HG03280 (cell line): ENCODE results near the gene C19orf25.
A peak's percentile ranks its signal among the peaks of the same experiment; 100 is the strongest.
"Not testable (repeated sequence)": the region's sequence is repeated elsewhere in the genome, so short reads cannot be mapped to it uniquely, and the experiment has no call there.

Experiments used
- ATAC-seq: cut with Tn5 transposase; IDR thresholded peaks from one replicate; pipeline ENCODE4 v1.9.1; 2021; ENCODE audit warnings: mild to moderate bottlenecking, moderate library complexity; ENCODE audit not compliant: unreplicated experiment

C19orf25 gene

DNA sequence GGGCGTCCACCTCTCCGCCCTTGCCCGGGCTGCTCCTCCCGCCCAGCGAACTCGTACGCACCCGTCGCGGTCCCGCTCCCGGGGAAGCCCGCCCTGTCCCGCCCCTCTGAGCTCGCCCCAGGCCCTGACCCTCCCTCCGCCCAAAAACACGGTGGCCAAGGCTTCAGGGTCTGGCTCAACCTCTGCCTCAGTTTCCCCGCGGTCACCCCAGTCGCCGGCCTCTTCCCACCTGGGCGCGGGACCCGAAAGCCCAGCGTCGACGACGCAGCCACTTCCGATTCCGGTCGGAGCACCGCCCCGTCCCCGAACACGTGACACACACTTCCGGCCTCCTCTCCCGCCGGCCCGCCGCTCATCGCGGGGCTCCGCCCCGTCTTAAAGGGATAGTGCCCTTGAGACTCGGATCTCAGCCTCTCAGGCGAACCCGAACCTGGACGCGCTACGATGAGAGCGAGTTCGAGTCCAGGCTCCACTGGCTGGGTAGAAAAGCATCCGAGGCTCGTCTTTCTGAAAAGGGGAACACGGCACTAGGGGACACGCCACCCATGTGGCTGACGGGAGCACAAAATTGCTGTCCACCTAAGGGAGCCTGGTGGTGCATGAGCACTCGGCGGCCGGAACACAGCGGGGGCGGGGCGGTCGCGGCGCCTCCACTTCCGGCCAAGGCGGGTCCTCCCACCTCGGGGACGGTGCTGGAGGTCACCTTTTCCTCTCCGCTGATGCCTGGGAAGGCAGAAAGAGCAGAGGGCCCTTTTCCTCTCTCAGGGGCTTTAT is at the start of gene C19orf25:
C19orf25 (minus strand) TSS at position 282 of the 774 bp plus-strand sequence. CDS start 312 bp downstream, outside the sequence.
- ATAC-seq = peak; percentile 90

- no peak for ATAC-seq
Measured at GRCh38 chr19:1527650-1528309, 48.8 kb upstream of the C19orf25 start.

DNA sequence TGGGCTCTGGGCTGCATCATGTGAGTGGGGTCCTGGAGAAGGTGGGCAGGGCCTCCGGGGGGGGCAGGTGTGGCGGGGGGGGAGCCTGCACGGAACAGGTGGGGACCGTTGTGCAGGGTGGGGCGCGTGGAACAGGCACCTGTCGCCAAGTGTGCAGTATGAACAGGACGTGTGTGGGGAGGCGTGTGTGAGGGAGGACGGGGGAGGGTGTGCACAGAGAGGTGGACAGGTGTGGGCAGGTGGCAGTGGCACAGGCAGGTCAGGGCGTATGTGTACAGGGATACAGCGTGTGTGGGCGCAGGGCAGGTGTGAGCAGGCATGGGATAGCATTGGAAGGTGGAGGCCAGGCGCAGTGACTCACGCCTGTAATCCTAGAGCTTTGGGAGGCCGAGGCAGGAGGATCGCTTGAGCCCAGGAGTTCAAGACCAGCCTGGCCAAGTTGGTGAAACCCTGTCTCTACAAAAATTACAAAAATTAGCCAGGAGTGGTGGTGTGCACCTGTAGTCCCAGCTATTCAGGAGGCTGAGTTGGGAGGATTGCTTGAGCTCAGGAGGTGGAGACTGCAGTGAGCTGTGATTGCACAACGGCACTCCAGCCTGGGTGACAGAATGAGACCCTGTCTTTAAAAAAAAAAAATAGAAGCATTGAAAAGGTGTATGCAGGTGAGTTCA is 48.1 kb upstream of the C19orf25 start:
- ATAC-seq = no peak

DNA sequence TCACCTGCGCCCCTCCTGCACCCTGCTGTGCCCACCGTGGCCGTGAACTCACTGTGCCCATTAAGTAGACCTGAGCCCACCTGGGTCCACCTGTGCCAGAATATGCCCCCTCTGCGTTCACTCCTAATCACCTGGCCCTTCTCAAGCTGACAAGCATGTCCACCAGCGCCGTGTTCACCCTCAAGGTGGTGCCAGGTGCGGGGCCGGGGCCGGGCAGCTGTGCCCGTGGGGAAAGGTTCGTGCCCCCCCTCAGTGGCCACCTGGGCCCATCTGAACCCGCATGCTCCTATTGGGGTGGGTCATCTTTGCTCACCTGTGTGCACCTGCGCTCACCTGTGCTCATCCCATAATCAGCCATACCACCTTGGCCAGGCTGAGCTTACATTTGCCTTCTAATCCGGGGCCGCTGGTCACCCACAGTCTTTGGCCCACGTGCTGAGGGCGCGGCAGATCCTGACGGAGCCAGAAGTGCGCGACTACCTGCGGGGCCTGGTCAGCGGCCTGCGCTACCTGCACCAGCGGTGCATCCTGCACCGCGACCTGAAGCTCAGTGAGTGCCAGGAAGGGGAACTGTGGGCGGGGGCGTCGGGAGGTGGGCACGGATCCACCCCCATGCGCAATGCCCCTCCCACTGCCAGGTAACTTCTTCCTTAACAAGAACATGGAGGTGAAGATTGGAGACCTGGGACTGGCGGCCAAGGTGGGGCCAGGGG is 47.2 kb upstream of the C19orf25 start:
- ATAC-seq = no peak

- no peak for ATAC-seq
Measured at GRCh38 chr19:1525343-1525742, 46.3 kb upstream of the C19orf25 start.

GRCh38 chr19:1524972-1525325 is 45.9 kb upstream of the C19orf25 start:
- no peak for ATAC-seq

DNA sequence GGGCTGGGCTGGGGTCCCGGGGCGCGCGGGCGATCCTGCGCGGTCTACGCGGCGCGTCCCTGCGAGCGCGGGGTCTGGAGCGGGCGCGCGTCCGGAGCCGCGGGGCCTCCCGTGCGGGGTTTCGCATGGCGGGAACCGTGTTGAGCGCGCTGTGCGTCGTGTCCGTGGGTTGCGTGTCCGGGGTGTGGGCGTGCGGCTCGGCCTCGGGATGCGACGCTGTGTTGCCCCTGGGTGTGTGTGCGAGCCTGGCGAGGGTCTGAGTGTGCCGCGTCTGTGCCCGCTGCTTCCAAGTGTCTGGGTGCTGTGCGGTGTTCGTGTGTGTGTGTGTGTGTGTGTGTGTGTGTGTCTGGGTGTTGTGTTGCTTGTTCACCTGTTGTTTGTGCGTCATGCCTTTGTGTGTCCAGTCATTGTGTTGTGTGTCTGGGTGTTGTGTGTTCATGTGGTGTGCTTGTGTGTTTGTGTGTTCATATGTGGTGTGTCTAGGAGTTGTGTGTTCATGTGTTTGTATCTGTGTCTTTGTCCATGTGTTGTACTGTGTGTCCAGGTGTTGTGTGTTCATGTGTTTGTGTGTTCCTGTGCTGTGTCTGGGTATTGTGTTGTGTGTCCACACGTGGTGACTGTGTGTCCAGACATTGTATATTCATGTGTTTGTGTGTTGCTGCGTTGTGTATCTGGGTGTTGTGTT is 45.4 kb upstream of the C19orf25 start:
- no peak for ATAC-seq

GRCh38 chr19:1523412-1524286 is 44.6 kb upstream of the C19orf25 start, which contains the start of gene PLK5:
PLK5 (plus strand) TSS chr19:1524077; CDS start chr19:1526997, 2,920 bp downstream.
- ATAC-seq = no peak

- no peak for ATAC-seq
Measured at GRCh38 chr19:1522838-1523237, 43.8 kb upstream of the C19orf25 start.

DNA sequence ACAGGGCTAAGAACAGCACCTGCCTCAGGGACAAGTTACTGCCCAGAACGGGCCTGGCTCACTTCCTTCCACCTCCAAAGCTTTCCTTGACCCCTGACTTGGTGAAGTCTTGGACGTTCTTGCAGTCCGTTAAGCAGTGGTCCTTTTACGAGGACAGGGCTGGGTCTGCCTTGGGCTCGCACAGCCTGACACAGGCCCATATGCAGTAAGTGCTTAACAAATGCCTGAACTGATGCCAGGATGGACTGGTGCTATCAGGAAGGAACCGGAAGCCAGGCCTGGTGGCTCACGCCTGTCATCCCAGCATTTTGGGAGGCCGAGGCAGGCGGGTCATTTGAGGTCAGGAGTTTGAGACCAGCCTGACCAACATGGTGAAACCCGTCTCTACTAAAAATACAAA is 43.0 kb upstream of the C19orf25 start:
- no peak for ATAC-seq

DNA sequence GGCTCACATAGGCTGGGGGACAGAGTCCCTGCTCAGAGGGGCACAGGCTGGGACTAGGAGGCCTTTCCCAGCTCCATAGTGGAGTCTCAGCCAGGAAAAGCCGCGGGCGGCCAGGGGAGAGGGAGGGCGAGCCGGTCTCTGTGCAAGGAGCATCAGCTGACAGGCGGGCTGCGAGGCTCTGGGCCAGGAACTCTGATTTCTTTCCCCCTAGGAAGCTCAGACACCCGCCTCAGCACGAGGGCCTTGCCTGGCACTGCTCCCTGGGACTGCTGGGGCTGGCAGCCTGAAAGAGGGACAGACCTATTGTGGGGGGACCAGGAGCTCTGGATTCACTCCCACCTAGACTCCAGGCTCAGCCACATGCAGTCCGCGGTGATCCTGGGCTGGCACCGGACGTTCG is 42.6 kb upstream of the C19orf25 start:
- no peak for ATAC-seq

DNA sequence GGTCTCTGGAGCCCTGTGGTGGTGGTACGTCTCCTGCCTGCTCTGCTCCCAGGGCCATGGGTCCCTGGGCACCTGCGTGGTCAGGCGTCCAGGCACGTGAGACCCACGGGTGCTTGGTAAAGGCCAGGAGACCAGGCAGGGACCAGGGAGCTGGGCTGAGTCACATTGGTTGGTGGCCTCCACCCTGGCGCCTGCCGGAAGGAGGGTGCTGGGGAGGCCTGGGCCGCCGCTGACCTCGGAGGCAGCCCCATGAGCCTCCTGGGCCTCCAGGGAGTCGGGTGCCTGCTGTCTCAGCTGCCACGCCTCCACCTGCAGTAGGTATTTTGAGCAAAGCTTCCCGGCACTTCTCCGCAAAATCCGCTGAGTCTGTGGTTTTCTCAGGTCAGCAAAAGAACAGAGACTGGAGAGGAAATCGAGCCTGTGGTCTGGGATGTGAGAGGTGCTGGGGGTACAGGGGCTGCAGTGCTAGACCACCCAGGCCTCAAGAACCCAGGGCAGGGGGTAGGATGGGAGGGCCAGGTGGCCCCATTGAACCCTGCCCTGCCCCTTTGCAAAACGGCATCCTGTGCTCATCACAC is 41.3 kb upstream of the C19orf25 start:
- no peak for ATAC-seq

- not testable (repeated sequence) for ATAC-seq
Measured at GRCh38 chr19:1519802-1520201, 40.8 kb upstream of the C19orf25 start.

DNA sequence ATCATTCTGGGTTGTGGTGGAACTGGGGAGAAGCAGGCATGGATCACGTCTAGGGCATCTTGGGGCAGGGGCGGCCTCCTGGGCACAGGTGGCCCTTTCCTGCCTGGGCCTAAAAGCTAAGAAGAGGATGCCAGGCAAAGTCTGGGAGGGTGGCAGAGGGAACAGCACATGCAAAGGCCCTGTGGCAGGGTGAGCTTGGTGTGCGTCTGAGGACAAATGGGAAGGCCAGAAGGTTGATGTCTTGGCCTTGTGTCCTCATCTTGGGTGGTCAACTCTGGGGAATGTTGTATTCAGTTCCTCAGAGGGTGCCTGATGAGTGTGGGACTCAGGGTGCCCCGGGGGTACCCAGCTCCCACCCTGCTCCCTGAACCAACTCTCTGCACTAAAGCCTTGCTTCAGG is 39.5 kb upstream of the C19orf25 start:
- no peak for ATAC-seq

GRCh38 chr19:1516395-1516753 is 37.4 kb upstream of the C19orf25 start:
- no peak for ATAC-seq

DNA sequence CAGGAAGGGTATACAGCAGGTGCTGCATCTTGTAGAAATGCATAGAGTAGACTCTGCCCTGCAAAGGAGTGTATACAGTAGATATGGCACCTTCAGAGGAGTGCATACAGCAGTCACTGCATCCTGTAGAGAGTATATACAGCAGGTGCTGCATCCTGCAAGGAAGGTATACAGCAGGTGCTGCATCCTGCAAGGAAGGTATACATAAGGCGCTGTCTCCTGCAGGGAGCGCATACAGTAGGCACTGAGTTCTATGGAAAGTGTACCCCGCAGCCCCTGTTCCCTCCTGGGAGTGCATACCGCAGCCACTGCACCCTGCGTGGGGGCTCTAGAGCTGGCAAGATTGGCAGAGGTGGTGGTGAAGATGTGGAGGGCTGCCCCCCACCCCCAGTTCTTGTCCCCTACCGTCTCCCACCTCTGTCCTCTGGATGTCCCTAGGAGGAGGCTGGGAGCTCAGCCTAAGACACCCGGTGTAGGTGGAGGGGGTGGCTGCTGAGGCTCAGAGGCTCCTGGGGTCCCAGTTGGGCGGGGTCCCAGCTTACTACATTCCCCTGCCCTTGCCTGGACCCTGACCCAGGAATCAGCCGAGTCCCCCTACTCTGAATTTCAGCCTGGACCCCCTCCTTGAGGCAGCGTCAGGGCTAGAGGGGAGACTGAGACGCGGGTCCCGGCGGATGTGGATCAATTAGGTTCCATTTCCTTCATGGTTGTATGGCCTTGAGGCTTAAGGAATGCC is 36.1 kb upstream of the C19orf25 start:
- no peak for ATAC-seq

- ATAC-seq = no peak
Measured at GRCh38 chr19:1514295-1514661, 35.3 kb upstream of the C19orf25 start.

DNA sequence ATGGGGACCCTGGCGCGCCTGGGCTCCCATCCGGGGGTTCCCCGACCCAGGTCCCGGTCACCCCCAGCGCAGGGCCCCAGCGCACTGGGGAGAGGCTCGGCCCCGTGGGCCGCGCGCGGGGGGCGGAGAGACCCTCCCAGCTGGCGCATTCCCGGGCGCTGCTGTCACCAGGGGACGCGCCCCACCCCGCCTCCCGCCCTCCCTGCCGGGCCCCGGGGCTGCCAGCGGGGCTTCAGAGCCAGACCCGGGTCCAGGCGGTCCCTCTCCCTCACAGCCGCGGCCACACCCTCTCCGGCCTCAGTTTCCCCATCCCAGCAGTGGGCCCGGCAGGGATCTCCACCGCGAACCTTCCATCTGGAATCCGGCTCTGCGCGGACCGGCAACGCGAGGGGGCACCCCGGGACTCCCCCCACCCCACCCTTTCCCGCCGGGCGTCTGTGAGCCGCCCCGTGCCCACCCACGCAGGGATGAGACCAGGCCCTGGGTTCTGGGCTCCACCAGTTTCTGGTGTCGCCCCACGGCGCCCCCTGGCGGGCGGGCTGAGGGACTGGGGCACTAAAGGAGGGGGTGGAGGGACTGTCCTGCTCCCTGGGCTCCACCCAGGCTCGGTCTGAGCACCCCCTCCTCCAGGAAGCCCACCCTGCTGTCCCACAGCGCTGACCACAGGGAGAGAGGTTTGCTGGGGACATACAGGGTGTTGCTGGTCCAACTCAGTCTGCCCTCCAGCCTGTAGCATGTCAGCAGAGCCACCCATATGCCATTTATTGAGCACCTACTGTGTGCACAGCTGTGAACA is 34.7 kb upstream of the C19orf25 start:
- no peak for ATAC-seq
